DMS53 treated with DMSO at 0.1 percent for 48 hours (cell line): ENCODE measurements around the gene ZNF827.

Source experiments
- DNase-seq: peaks from one replicate; lab custom pipeline; 2025; ENCODE audit not compliant: unreplicated experiment; lab: John Stamatoyannopoulos, UW

ZNF827 gene

DNA sequence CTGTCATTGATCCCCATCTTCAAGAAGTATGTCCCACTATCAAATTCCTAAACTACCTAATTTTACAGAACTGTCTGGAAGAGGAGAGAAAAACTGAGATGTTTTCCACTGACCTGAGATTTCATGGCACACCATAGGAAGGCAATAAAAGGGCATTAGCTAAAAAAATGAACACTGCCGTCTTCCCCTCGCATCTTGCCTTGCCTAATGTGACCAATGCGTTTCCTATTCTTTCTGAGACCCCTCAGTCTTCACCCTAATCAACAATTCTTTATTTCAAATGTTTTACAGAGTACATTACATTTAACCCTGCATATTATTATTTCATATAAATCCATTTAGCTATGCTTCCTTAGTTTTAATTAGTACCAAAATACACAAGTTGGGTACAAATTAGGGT, 43.6 kb downstream of the ZNF827 start:
- DNase-seq: no peak

DNA sequence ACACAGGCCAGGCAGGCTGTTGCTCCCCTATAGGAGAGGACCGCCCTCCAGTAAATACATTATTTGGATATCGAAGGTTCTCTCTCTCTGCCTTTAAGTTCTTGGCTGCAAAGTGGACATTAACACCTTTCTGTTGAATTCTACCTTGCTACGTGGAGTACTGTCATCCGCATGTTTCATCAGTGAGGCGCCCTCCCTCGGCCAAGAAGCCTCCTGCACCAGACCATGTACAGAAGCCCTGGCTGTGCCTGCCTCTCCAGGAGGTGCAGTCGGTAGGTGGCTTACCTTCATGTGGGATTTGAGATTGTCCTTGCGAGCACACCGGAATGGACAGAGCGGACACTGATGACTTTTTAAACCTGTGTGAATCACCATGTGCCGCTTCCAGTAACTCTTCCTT, 46.7 kb downstream of the ZNF827 start:
- no peak for DNase-seq

DNA sequence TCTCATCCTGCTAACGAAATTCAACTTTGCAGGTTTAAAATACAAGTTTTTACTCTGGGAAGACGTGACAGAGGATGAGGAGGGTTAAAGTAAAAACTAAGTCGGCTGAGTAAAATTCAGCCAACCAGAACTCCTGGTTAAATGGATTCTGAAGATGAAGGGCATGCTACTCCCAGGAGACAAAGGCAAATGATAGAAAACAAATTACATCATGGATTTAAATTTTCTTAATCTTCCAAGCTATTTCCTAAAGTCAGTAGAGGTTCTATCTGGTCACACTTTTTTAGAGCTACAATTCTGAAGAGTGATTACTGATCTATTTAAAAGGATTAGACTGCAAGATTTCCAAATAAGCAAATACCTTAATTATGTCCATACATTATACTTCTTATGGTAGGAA, 47.9 kb downstream of the ZNF827 start:
- no peak for DNase-seq

DNA sequence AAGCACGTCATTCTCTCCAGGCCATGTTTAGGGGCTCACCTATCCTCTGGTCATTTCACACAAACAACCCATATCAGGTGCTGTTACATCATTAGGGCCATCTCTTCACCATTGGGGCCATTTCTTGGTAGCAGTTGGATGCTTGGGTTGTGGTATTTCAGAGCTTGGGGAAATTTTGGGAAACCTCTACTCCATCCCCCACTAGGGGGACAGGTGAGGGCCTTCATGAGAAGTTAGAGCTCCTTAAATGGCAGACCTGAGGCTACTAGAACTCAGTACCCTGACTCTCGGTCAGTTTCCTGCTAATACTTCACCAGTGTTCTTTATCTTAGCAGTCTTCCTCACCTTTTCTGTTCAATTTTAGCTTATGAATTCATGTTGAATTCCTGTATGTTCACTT, 50.2 kb downstream of the ZNF827 start:
- DNase-seq: no peak

DNA sequence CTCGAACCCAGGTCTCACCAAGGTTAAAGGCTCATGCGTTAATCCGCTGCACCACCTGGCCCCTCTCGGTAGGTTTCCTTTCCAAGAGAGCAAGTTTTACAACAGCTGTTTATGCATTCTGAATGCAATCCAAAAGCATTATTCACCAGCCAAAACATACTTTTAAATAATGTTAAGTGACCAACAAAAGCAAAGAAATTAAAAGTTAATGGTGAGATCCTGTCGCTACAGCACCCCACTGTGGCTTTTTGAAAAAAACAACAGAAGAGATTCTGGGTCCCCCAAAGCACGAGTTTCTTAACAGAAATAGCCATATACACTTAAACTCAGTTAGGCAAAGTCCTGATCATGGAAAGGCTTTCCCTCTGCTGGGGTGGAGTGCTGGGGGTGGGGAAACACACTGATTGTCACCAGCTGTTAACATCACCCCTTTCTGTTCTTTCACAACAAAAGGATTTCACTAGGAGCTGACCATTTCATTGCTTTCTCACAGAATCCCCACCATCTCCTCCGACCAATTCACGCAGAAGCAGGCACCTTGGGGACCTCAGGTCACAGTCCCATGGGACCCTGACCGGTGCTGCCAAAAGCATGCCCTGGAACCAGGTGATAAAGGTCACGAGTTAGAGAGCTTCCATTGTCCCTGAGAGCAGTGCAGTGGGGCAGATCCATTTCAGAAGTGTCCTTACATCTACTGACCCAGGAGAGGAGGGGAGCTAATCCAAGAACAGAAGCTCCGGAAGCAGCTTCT, 51.2 kb downstream of the ZNF827 start:
- DNase-seq: no peak

DNA sequence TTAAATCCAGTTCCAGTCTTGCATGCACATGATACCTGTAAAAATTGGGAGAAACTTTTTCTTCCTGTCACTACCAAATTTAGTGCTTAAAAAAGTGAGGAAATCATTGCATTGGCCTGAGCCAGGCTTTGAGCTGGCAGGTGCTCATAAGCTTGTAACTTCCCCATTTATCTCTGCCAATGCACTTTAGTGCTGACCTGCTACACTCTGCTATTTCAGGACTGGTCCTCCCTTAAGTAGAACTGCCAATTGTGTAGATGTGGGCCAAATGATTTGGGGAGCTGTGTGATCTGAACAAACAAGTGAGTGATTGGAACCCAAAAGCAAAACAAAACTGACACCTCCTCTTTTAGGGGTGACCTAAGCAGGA, 51.8 kb downstream of the ZNF827 start:
- DNase-seq: no peak

DNA sequence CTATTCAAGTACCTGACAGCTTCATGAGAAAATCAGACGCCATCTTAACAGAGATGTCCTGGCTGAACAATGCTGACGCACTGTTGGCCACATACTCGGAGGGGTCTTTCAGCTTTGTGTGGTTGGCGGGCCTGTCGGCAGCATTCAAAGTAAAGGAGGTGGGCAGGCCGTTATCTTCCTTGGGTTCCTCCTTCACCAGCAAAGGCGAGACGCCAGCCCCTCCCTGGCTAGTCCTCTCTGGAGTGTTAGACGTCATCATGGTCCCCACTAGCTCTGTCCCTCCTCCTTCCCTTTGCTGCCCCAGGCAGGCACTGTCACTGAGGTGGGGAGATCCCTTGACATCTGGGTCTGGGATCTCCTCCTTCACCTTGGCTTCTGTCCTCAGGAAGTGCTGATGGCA, 53.0 kb downstream of the ZNF827 start:
- DNase-seq: no peak

DNA sequence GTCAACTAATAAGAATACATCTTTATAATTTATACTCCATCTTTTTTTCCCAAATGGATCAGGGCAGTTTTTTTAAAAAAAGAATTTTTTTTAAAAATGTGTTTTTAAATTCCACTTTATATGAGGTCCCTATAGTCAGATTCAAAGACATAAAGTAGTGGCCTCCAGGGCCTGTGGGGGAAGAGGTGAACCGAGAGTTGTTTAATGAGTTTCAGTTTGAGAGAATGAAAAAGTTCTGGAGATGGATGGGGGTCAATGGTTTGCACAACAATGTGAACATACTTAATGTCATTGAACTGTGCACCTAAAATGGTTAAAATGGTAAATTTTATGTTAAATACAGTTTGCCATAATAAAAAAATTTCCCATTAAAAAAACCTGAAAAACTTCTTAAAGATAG, 53.8 kb downstream of the ZNF827 start:
- no peak for DNase-seq

DNA sequence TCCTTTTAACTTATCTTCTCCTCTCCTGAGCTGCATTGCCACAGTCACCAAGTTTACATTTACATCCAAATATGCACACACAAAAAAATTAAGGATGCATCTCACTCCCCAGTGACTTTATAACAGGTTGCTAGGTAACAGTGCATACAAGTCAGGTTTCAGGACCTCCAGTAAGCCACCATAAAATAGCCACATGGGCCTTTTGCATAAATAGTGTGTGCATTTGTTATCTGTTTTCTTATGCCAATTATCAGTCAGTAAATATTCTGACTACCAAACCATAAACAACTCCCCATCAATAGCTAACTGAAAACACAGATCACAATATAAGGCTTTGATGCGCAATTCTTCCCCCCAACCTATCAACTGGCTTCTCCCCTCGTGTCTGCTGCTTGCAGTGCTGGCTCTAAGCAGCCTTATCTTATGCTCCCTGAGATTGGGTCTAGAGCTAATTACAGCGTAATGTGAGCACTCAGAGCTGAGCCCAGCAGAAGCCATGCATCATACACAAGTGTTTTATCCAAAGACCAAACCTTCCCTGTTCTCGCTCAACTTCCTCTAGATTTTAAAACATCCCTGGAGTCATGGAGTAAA, 55.4 kb downstream of the ZNF827 start:
- no peak for DNase-seq

DNA sequence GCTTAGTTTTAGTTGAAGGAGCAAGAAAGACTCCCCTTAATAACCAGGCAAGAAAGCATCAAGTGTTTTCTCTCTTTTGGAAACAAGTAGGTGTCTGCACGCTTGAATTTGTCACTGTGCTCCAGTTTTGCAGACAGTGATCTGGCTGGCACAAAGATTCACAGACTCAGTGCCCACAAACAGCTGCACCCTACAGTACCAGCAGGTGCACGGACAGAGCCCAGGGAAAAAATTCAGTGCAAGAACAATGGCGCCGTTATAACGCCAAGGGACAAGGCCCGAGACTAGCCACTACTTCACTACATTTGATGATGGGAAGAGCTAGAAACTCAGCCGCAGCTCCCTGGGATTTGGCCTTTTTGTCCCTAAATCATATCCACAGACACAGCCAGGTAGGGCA, 56.0 kb downstream of the ZNF827 start:
- no peak for DNase-seq

DNA sequence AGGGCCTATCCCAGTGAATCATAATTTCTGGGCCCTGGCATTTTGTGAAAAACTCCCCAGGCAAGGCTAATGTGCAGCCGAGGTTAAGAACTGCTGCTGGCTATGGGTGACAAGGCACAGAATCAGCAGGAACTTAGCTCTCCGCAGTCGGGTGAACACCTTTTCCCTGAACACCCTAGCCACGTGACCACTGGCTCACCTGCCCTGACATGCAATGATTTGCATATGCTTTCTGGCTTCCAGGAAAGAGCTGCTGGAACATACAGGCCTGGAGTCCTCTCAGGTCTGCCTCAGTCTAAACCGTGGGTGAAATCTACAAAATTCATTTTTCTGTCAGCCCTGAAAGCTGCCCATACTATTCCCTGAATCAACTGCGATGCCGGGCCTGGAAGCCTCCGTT, 56.6 kb downstream of the ZNF827 start:
- DNase-seq: peak; percentile 79

DNA sequence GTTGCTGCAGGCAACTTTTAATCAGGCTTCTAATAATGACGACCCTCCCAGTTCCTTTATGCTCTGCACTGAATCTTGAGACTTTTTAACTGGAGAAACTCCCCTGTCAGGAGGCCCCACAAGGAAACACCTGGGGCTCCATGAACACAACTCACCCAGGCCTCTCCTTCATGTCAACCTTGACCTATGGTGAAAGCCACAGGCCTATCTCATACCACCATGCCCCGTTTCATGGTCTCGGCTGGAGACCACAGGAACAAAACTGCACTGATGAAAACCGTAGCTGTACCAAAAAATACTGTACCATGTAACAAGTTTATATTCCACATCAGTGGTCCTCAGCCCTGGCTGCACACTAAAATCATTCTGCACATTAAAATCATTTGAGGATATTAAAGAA, 57.0 kb downstream of the ZNF827 start:
- DNase-seq: no peak

DNA sequence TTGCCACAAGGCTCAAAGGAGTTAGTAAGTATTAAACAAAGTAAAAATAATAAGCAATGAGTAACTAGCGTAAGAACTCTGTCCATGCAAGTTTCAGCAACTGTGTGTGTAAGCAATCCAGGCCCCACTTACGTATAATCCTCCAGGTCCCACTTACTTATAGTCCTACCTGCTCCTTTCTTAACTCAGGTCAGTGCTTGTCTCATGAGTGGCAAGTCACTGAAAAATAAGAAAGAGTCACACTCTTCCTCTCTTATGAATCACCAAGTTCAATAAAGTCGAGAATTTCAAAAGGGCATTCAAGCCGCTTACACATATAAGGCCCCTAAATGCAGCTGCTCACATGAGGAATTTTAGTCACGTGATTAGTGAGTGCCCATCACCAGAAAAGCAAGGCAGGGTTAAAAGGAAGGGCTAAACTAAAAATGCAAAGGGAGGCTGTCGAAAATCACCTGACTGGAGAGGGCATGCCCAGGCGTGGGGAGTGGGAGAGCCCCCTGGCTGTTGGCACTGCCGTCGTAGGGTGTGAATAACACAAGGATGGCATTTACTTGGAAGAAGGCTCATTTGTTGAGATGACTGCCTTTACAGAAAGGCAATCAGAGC, 58.2 kb downstream of the ZNF827 start:
- DNase-seq: no peak

DNA sequence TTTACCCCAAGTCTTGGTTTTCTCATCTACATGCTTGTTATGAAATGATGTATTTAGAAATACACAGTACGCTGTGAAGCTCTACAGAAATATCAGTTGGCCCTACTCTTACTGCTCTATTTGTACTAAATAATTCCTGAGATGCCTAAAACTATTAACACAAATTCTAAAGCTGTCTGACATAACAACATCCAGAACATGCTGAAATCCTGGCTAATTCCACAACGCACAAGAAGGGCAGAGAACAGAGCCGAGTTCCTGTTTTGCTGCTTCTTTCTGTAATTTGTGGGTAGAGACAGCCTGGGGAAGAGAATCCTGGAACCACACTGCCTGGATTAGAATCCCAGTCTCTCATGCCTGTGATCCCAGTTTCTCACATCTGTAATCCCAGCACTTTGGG, 59.0 kb downstream of the ZNF827 start:
- no peak for DNase-seq

DNA sequence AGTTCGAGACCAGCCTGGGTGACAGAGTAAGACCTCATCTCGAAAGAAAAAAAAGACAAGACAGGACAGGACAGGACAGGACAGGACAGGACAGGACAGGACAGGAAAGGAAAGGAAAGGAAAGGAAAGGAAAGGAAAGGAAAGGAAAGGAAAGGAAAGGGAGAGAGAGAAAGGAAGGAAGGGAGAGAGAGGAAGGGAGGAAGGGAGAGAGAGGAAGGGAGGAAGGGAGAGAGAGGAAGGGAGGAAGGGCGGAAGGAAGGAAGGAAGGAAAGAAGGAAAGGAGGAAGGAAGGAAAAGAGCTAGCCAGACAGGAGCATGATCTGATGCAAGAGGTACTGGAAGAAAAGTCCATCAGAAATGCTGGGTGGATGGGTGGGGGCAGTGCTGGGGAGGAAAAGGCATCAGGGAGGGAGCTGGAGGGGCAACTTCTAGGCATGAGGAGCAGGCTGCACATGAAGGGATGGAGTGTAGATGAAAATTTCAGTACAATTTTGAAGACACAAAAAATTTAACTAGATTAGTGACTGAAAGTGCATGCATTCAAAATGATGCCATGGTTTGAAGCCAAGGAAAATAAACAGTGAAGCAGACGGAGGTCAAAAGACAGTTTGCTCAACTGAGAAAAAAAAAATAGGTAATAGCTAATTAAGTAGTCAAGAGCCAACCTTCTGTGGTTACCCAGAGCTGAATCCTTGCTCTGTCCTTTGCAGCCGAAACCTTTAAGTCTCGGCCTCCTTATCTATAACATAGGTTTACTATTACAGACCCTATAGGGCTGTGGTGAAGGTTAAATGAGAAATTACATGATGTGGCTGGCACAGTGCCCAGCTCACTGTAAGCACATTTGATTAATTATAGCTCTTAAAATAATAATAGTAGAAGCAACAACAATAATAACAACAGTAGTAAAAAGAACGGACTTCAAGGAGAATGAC, 59.9 kb downstream of the ZNF827 start:
- no peak for DNase-seq

DNA sequence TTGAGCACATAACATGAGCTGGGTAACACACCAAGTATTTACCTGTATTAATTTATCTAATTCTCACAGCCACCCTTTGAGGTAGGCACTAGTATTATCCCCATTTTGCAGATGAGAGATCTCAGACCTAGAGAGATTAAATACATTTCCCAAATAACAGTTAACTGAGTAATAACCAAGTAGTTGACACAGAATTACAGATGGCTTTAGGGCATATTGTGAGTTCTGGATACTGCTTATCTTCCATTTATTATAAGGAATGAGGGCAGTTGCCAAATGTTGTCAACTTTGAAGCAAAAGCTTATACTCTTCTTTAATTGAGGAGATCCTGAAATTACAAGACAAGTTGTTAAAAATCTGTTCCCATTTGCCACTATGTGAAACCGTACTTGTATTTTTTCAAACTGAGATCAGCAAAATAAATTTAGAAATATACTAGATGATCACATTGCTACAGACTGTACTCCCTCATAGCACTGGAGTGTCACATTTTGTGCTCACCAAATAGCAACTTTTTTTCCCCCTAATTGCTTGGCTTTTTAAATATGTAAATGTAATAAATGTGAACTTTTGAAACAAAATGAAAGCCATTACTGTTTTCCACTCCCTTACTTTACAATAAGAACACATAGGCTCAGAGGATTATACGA, 62.0 kb downstream of the ZNF827 start:
- DNase-seq: no peak

DNA sequence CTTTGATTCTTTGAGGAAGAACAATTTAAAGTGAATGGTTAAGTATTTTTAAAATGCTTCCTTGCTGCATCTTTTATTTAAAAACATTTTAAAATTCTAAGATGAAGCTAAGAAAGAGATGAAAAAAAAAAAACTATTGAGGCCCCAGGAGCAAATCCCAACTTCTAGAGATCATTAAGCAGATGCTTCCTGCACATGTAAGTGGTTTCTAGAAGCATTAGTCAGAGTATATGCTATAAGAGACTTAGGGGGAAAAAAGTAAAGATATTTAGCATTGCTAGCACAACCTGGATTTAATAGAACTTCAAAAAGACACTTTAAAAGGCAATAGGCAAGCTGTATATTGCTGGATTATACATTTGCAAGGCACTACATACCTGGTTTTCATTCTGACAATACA, 64.7 kb downstream of the ZNF827 start:
- no peak for DNase-seq

DNA sequence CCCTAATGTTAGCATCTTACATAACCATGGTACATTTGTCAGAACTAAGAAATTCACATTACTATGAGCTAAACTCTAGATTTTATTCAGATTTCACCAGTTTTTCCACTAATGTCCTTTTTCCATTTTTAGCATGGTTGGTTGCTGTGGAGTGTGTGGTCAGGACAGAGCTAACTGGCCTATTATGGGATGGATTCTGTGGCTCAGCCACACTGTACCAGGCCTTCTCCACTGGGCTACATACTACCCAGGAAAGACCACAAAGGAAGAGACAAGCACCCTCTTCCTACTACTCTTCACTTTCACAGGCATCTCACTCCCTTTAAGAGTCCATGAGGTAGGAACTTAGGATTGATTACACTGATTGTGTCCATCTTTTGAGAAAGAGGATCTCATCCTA, 67.4 kb downstream of the ZNF827 start:
- no peak for DNase-seq

DNA sequence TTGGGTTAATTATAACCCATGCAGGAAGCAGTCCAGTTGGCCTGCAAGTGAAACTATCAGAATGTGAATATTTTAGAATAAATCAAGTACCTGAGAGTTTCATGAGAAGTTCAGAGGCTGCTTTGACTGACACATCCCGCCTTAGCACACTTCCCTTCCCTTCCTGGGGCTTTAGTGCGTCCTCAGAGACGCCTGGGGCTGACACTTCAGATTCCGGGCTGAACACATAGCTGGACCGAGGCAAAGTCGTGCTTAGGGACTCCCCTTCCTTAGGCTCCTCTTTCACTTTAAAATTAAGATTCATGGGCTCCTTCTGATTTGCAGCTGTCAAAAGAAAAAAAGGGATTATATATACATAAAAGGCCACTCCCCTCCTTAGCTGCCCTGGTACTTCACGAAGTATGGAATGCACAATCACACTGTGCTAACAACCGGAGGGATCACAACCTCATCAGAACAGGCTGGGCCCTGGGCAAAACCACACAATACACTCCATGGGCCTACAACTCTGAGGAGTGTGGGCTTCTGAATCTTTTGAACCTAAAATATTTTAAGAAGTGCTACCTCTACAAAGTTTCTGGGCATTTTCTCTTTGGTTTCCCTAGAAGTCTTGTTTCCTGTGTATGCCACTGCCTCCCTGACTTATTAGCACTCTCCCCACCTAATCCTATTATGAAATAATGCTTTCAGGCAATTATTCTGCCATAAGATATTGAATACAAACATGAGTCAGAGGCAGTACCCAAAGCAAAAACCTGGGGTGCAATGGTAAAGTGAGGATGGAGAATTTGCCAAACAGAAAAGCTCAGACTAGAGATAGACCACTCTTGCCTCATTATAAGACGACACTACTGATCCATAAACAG, 68.2 kb downstream of the ZNF827 start:
- no peak for DNase-seq
